Mesodermal cell (in vitro differentiated cells): ENCODE measurements around the gene NR6A1.
A peak's percentile ranks its signal among the peaks of the same experiment; 100 is the strongest.

ENCODE experiments used
- H3K27ac ChIP-seq: 2 replicates; pipeline ENCODE4 v1.7.0; 2013; ENCODE audit warnings: mild to moderate bottlenecking, low read depth, low read length, moderate library complexity; ENCODE audit not compliant: severe bottlenecking
- H3K36me3 ChIP-seq: 2 replicates; pipeline ENCODE4 v1.7.1; 2013; ENCODE audit warnings: mild to moderate bottlenecking, low read length, moderate library complexity; ENCODE audit not compliant: control insufficient read depth, insufficient read depth
- H3K4me1 ChIP-seq: one replicate; pipeline ENCODE4 v1.7.1; 2013; ENCODE audit warnings: mild to moderate bottlenecking, low read length; ENCODE audit not compliant: insufficient read depth, control insufficient read depth, poor library complexity, severe bottlenecking
- H3K4me3 ChIP-seq: 2 replicates; pipeline ENCODE4 v1.7.0; 2013; ENCODE audit warnings: low read length, control low read depth, mild to moderate bottlenecking; ENCODE audit not compliant: insufficient read depth, poor library complexity, severe bottlenecking; ENCODE audit errors: extremely low read depth
- H3K9me3 ChIP-seq: 2 replicates; pipeline ENCODE4 v1.7.1; 2013; ENCODE audit warnings: mild to moderate bottlenecking, low read length, moderate library complexity; ENCODE audit not compliant: control insufficient read depth
- WGBS, 2 experiments: methylation state at CpG; one replicate each; pipeline ENCODE4 v1.1.5; 2013; ENCODE audit warnings: missing lambda C conversion rate in 2 of 2; ENCODE audit not compliant: insufficient coverage in 2 of 2; 5-methylcytosine and 5-hydroxymethylcytosine counted together

The NR6A1 gene

GRCh38 chr9:124569942-124570341 lies 201.2 kb downstream of the NR6A1 start:
- 89 to 100% methylated on average over 1 to 2 of the region's 2 CpGs for WGBS, 2 experiments
- H3K9me3 ChIP-seq: no peaks in the 10 kb centered on the region
- no peaks in the 10 kb centered on the region for H3K36me3 ChIP-seq
- no peak overlapping the region for H3K4me3 ChIP-seq
- H3K4me1 ChIP-seq: peaks cover 37% of the 10 kb centered on the region
- H3K27ac ChIP-seq: peak overlapping the region; percentile 4

GRCh38 chr9:124567362-124567761 lies 203.7 kb downstream of the NR6A1 start:
- 98 to 100% methylated on average over 2 to 4 of the region's 4 CpGs for WGBS, 2 experiments

GRCh38 chr9:124562328-124562727 lies 208.8 kb downstream of the NR6A1 start:
- no peak overlapping the region for H3K27ac ChIP-seq
- no peaks in the 10 kb centered on the region for H3K4me1 ChIP-seq
- WGBS, 2 experiments: 77 to 86% methylated on average over 4 to 5 of the region's 6 CpGs
- H3K9me3 ChIP-seq: no peaks in the 10 kb centered on the region
- no peaks in the 10 kb centered on the region for H3K36me3 ChIP-seq
- H3K4me3 ChIP-seq: no peak overlapping the region

More at GRCh38 chr9:124567362-124567761, 203.7 kb downstream of the NR6A1 start:
- Histone ChIP-seq H3K9me3 (no peaks in the 10 kb centered on the region), H3K4me3 (no peak overlapping the region), H3K27ac (no peak overlapping the region), H3K4me1 (peaks cover 29% of the 10 kb centered on the region), H3K36me3 (no peaks in the 10 kb centered on the region)

- Histone ChIP-seq H3K27ac (no peak overlapping the region), H3K36me3 (no peaks in the 10 kb centered on the region), H3K9me3 (no peaks in the 10 kb centered on the region), H3K4me3 (no peak overlapping the region), H3K4me1 (no peaks in the 10 kb centered on the region)
- WGBS, 2 experiments: 92 to 93% methylated on average over 1 to 2 of the region's 2 CpGs
Observed at GRCh38 chr9:124559871-124560270, 211.2 kb downstream of the NR6A1 start.

- no CpG with 5 or more reads among the region's 4 CpGs for WGBS, 2 experiments
Observed at GRCh38 chr9:124558777-124559470, 212.2 kb downstream of the NR6A1 start.

GRCh38 chr9:124557895-124558294 lies 213.2 kb downstream of the NR6A1 start:
- Histone ChIP-seq H3K4me1 (no peaks in the 10 kb centered on the region), H3K4me3 (no peak overlapping the region), H3K36me3 (peaks cover 5% of the 10 kb centered on the region), H3K27ac (no peak overlapping the region), H3K9me3 (no peaks in the 10 kb centered on the region)
- 91 to 95% methylated on average over 2 of the region's 3 CpGs for WGBS, 2 experiments

More at GRCh38 chr9:124558777-124559470, 212.2 kb downstream of the NR6A1 start:
- no peaks in the 10 kb centered on the region for H3K9me3 ChIP-seq
- peaks cover under 1% of the 10 kb centered on the region for H3K36me3 ChIP-seq
- H3K4me1 ChIP-seq: no peaks in the 10 kb centered on the region
- no peak overlapping the region for H3K27ac ChIP-seq
- no peak overlapping the region for H3K4me3 ChIP-seq

GRCh38 chr9:124555043-124555442 lies 216.1 kb downstream of the NR6A1 start:
- Histone ChIP-seq H3K36me3 (peaks cover 5% of the 10 kb centered on the region), H3K27ac (no peak overlapping the region), H3K4me3 (no peak overlapping the region), H3K9me3 (no peaks in the 10 kb centered on the region), H3K4me1 (peaks cover 2% of the 10 kb centered on the region)
- 100% methylated on average over 1 of the region's 3 CpGs for WGBS, 2 experiments

- H3K9me3 ChIP-seq: no peaks in the 10 kb centered on the region
- peaks cover 5% of the 10 kb centered on the region for H3K36me3 ChIP-seq
- 88 to 92% methylated on average over 1 to 2 of the region's 3 CpGs for WGBS, 2 experiments
- no peak overlapping the region for H3K4me3 ChIP-seq
- H3K4me1 ChIP-seq: peaks cover 8% of the 10 kb centered on the region
- no peak overlapping the region for H3K27ac ChIP-seq
Observed at GRCh38 chr9:124553738-124554137, 217.4 kb downstream of the NR6A1 start.

- WGBS, 2 experiments: no CpG with 5 or more reads among the region's 2 CpGs
- Histone ChIP-seq H3K4me1 (peaks cover 8% of the 10 kb centered on the region), H3K4me3 (no peak overlapping the region), H3K27ac (peak overlapping the region; percentile 71), H3K36me3 (peaks cover 5% of the 10 kb centered on the region), H3K9me3 (no peaks in the 10 kb centered on the region)
Observed at GRCh38 chr9:124552273-124552605, 218.9 kb downstream of the NR6A1 start.

- Histone ChIP-seq H3K9me3 (no peaks in the 10 kb centered on the region), H3K4me1 (peaks cover 8% of the 10 kb centered on the region), H3K27ac (peak overlapping the region; percentile 71), H3K36me3 (peaks cover 5% of the 10 kb centered on the region), H3K4me3 (no peak overlapping the region)
- 16 to 35% methylated on average over 2 to 3 of the region's 4 CpGs for WGBS, 2 experiments
Observed at GRCh38 chr9:124551472-124552272, 219.4 kb downstream of the NR6A1 start.

- peaks cover 5% of the 10 kb centered on the region for H3K36me3 ChIP-seq
- H3K27ac ChIP-seq: no peak overlapping the region
- no peak overlapping the region for H3K4me3 ChIP-seq
- no peaks in the 10 kb centered on the region for H3K9me3 ChIP-seq
- H3K4me1 ChIP-seq: peaks cover 8% of the 10 kb centered on the region
- WGBS, 2 experiments: 100% methylated on average over 1 of the region's 2 CpGs
Observed at GRCh38 chr9:124550072-124550471, 221.0 kb downstream of the NR6A1 start.
